Vagina (tissue), 2 donors: ENCODE data around the gene DSTYK.

ENCODE experiments used
- CTCF ChIP-seq, 3 experiments: fragments of 450-650 bp in 2 of 3; fragments of 200-600 bp in 1 of 3; sonication (generic) in 1 of 3; IDR thresholded peaks; one replicate each; pipeline ENCODE4 v1.5.1; 2017 to 2019; ENCODE audit warnings: antibody characterized with exemption in 3 of 3, mild to moderate bottlenecking in 2 of 3, moderate library complexity in 2 of 3
- POLR2A ChIP-seq, 2 donors: fragments of 450-650 bp; IDR thresholded peaks; one replicate each; pipeline ENCODE4 v1.6.1; 2017; ENCODE audit warnings: antibody characterized with exemption in 2 of 2, mild to moderate bottlenecking in 2 of 2, moderate library complexity in 2 of 2

- TF ChIP-seq POLR2A (IDR thresholded peaks at IDR 0.05) = no peak
- TF ChIP-seq CTCF (IDR thresholded peaks at IDR 0.05) = no peak
Observed at GRCh38 chr1:205217418-205217817, 5.9 kb upstream of the DSTYK start.
